BE2C (cell line): ENCODE data around the gene TPSAB1. TPM values are rescaled to one million over a fixed set of nuclear protein-coding genes. Genes with fewer than 3 reads are reported as not detected.
A peak's percentile ranks its signal among the peaks of the same experiment; 100 is the strongest.
"Not testable (repeated sequence)": the region's sequence is repeated elsewhere in the genome, so short reads cannot be mapped to it uniquely, and the experiment has no call there.

ENCODE experiments used
- DNase-seq: peaks from one replicate; pipeline ENCODE4 v3.0.0-alpha.2; 2020
- H3K27me3 ChIP-seq: fragments of 250-450 bp; sonication (Bioruptor Pico); 2 replicates; pipeline ENCODE4 v1.5.1; 2020; ENCODE audit warnings: mild to moderate bottlenecking
- H3K36me3 ChIP-seq: fragments of 250-450 bp; sonication (Bioruptor Pico); 2 replicates; pipeline ENCODE4 v1.5.1; 2020; ENCODE audit warnings: mild to moderate bottlenecking
- H3K4me1 ChIP-seq: fragments of 250-450 bp; sonication (Bioruptor Pico); 2 replicates; pipeline ENCODE4 v1.5.1; 2020
- H3K4me3 ChIP-seq: 2 replicates; pipeline ENCODE4 v1.5.1; 2011; ENCODE audit warnings: low read depth, low read length
- H3K9me3 ChIP-seq: fragments of 250-450 bp; sonication (Bioruptor Pico); 2 replicates; pipeline ENCODE4 v1.5.1; 2020
- CTCF ChIP-seq: IDR thresholded peaks from 2 replicates; pipeline ENCODE4 v1.5.1; 2012; ENCODE audit warnings: mild to moderate bottlenecking, low read depth, low read length
- polyA plus RNA-seq: library from polyadenylated mRNA; unstranded; fragments of >200 nt; gene quantifications from one replicate; pipeline ENCODE4 v1.2.1, GENCODE V29; 2012; ENCODE audit warnings: low read depth, missing spikeins; ENCODE audit not compliant: insufficient read length, insufficient read depth

The TPSAB1 gene
- polyA plus RNA-seq: not detected

- not testable (repeated sequence) for H3K9me3 ChIP-seq, DNase-seq, H3K4me1 ChIP-seq, H3K36me3 ChIP-seq, H3K4me3 ChIP-seq
- H3K27me3 ChIP-seq: peaks cover 12% of the 10 kb centered on the region
These were observed at the start of gene TPSAB1 for GRCh38 chr16:1240436-1240835. Gene TPSAB1, plus strand, starts transcription at chr16:1240705. Its CDS starts 234 bp downstream, at chr16:1240939.

- not testable (repeated sequence) for DNase-seq, H3K4me3 ChIP-seq, H3K9me3 ChIP-seq, H3K4me1 ChIP-seq, H3K27me3 ChIP-seq, H3K36me3 ChIP-seq
These were observed 49.7 kb upstream of the TPSAB1 start for GRCh38 chr16:1190789-1191188.

- Histone ChIP-seq H3K4me3 (no peak overlapping the region), H3K9me3 (no peaks in the 10 kb centered on the region), H3K36me3 (no peaks in the 10 kb centered on the region), H3K4me1 (peaks cover 2% of the 10 kb centered on the region; the same call in 1 of the 2 replicates), H3K27me3 (no peaks in the 10 kb centered on the region)
- no peak for TF ChIP-seq CTCF
- DNase-seq: no peak
These were observed 48.0 kb upstream of the TPSAB1 start for GRCh38 chr16:1192384-1193073.

GRCh38 chr16:1193143-1193824, 47.2 kb upstream of the TPSAB1 start:
- Histone ChIP-seq H3K36me3 (no peaks in the 10 kb centered on the region), H3K9me3 (no peaks in the 10 kb centered on the region), H3K4me1 (peaks cover 5% of the 10 kb centered on the region), H3K4me3 (peak overlapping the region; percentile 37), H3K27me3 (no peaks in the 10 kb centered on the region)
- peak; percentile 34 for TF ChIP-seq CTCF
- DNase-seq: peak; percentile 81

GRCh38 chr16:1193825-1194581, 46.5 kb upstream of the TPSAB1 start:
- H3K27me3 ChIP-seq: no peaks in the 10 kb centered on the region; the same call in 1 of the 2 replicates
- H3K36me3 ChIP-seq: no peaks in the 10 kb centered on the region
- no peaks in the 10 kb centered on the region for H3K9me3 ChIP-seq
- DNase-seq: no peak
- H3K4me3 ChIP-seq: peak overlapping the region; percentile 37
- peaks cover 8% of the 10 kb centered on the region for H3K4me1 ChIP-seq
- no peak for TF ChIP-seq CTCF

- Histone ChIP-seq H3K27me3 (no peaks in the 10 kb centered on the region; the same call in 1 of the 2 replicates), H3K4me1 (peaks cover 8% of the 10 kb centered on the region), H3K36me3 (no peaks in the 10 kb centered on the region), H3K9me3 (no peaks in the 10 kb centered on the region), H3K4me3 (no peak overlapping the region)
- DNase-seq: peak; percentile 65
- peak; percentile 78 for TF ChIP-seq CTCF
These were observed 45.7 kb upstream of the TPSAB1 start for GRCh38 chr16:1194665-1195392.
